Measurements from ENCODE around the gene LLCFC1.

Gene LLCFC1

GRCh38 chr7:142906643-142907042 lies 32.6 kb upstream of the LLCFC1 start:
- no peaks in the 10 kb centered on the region for H3K27me3 ChIP-seq (replicated peaks)
- TF ChIP-seq CTCF (IDR thresholded peaks at IDR 0.05; ENCODE audit: low read depth, low read length, missing control alignments) = no peak
- no peak overlapping the region for H3K27ac ChIP-seq
- H3K4me3 ChIP-seq (ENCODE audit: low read depth, low read length) = no peak overlapping the region
- in situ Hi-C loops (cut with HindIII; ENCODE audit: low pct_ligation_motif_present, low sequenced_read_pairs) = no loop called here
- DNase-seq = no peak
- no peaks in the 10 kb centered on the region for H3K36me3 ChIP-seq (replicated peaks)

- DNase-seq = no peak
- in situ Hi-C loops (cut with HindIII; ENCODE audit: low pct_ligation_motif_present, low sequenced_read_pairs) = no loop called here
- H3K36me3 ChIP-seq (replicated peaks) = no peaks in the 10 kb centered on the region
These were observed 31.0 kb upstream of the LLCFC1 start for GRCh38 chr7:142908290-142908689.

GRCh38 chr7:142908921-142909890 lies 30.1 kb upstream of the LLCFC1 start:
- no peak for DNase-seq
- in situ Hi-C loops (cut with HindIII; ENCODE audit: low pct_ligation_motif_present, low sequenced_read_pairs) = no loop called here
- H3K27me3 ChIP-seq (replicated peaks) = no peaks in the 10 kb centered on the region
- no peak overlapping the region for H3K4me3 ChIP-seq (ENCODE audit: low read depth, low read length)
- no peak overlapping the region for H3K27ac ChIP-seq
- no peak for TF ChIP-seq CTCF (IDR thresholded peaks at IDR 0.05; ENCODE audit: low read depth, low read length, missing control alignments)
- H3K36me3 ChIP-seq (replicated peaks) = no peaks in the 10 kb centered on the region

More at GRCh38 chr7:142908290-142908689, 31.0 kb upstream of the LLCFC1 start:
- Histone ChIP-seq H3K27ac (no peak overlapping the region), H3K4me3 (ENCODE audit: low read depth, low read length) (no peak overlapping the region), H3K27me3 (replicated peaks) (no peaks in the 10 kb centered on the region)
- TF ChIP-seq CTCF (IDR thresholded peaks at IDR 0.05; ENCODE audit: low read depth, low read length, missing control alignments) = no peak

- DNase-seq = no peak
- no peaks in the 10 kb centered on the region for H3K27me3 ChIP-seq (replicated peaks)
- H3K36me3 ChIP-seq (replicated peaks) = no peaks in the 10 kb centered on the region
These were observed 29.3 kb upstream of the LLCFC1 start for GRCh38 chr7:142910031-142910433.

GRCh38 chr7:142910481-142910880 lies 28.8 kb upstream of the LLCFC1 start:
- no peak for TF ChIP-seq CTCF (IDR thresholded peaks at IDR 0.05; ENCODE audit: low read depth, low read length, missing control alignments)
- H3K27me3 ChIP-seq (replicated peaks) = no peaks in the 10 kb centered on the region
- no peak for DNase-seq
- no peak overlapping the region for H3K27ac ChIP-seq
- in situ Hi-C loops (cut with HindIII; ENCODE audit: low pct_ligation_motif_present, low sequenced_read_pairs) = no loop called here
- H3K36me3 ChIP-seq (replicated peaks) = no peaks in the 10 kb centered on the region
- H3K4me3 ChIP-seq (ENCODE audit: low read depth, low read length) = no peak overlapping the region

More at GRCh38 chr7:142910031-142910433, 29.3 kb upstream of the LLCFC1 start:
- in situ Hi-C loops (cut with HindIII; ENCODE audit: low pct_ligation_motif_present, low sequenced_read_pairs) = no loop called here
- no peak overlapping the region for H3K27ac ChIP-seq
- H3K4me3 ChIP-seq (ENCODE audit: low read depth, low read length) = no peak overlapping the region
- no peak for TF ChIP-seq CTCF (IDR thresholded peaks at IDR 0.05; ENCODE audit: low read depth, low read length, missing control alignments)

Measured in brain microvascular endothelial cell (primary cell).